Endometrial microvascular endothelial cells (primary cell): ENCODE results near the gene ILKAP. TPM values are rescaled to one million over a fixed set of nuclear protein-coding genes. Genes with fewer than 3 reads are reported as not detected.

ENCODE experiments used
- in situ Hi-C: cut with HindIII; loops from 2 replicates; pipeline ENCODE4 v1.10.0; 2017; ENCODE audit warnings: low sequenced_read_pairs, low pct_unique_long_range_greater_than_20kb; ENCODE audit errors: inconsistent ontology term
- total RNA-seq: library from RNA; depleted of rRNA; stranded (reverse); fragments of >200 nt; gene quantifications from one replicate; pipeline ENCODE4 v1.2.3, GENCODE V29; 2015; ENCODE audit errors: inconsistent ontology term

Gene ILKAP, protein sequence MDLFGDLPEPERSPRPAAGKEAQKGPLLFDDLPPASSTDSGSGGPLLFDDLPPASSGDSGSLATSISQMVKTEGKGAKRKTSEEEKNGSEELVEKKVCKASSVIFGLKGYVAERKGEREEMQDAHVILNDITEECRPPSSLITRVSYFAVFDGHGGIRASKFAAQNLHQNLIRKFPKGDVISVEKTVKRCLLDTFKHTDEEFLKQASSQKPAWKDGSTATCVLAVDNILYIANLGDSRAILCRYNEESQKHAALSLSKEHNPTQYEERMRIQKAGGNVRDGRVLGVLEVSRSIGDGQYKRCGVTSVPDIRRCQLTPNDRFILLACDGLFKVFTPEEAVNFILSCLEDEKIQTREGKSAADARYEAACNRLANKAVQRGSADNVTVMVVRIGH
- total RNA-seq, result 24.2 TPM

DNA sequence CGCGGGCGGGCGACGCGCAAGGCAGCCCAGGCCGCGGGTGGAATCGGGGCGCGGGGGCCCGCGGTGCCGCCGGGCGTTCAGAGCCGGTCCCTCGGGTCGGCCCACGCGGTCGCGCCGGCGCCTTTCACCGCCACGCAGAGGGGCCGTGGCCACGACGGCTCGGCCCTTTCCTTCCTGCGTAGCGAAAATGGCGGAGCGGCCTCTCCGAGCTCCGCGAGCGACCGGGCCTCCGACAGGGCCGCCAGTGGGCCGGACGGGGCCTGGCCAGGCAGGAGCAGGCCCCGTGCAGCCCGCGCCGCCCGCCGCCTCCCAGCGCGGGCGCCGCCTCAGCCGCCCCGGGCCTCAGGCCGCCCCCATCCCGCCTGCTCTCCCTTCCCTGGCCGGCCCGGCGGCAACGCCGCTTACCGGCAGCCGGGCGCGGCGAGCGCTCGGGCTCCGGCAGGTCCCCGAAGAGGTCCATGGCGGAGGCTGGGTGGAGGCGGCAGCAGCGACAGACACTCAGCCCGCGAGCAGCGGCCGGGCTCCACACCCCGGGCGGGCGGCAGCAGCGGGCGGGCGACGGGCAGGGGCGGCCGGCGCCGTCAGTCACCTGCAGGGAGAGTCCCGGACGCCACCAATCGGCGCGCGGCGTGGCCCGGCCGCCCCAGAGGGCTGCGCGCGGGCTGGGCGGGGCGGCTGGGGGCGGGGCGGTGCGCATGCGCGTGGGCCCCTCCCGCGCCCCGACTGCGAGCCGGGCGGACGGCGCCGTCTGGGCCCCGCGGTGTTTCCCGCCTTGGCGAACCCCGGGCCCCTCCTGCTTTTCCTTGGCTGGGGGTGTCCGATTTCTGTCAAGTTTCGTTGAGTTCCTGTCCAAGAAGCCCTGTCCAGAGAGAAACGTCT is at the start of gene ILKAP:
ILKAP (minus strand) TSS at position 602 of the 879 bp plus-strand sequence; CDS start at position 460, 142 bp downstream.
- in situ Hi-C loops, result no loop called here

DNA sequence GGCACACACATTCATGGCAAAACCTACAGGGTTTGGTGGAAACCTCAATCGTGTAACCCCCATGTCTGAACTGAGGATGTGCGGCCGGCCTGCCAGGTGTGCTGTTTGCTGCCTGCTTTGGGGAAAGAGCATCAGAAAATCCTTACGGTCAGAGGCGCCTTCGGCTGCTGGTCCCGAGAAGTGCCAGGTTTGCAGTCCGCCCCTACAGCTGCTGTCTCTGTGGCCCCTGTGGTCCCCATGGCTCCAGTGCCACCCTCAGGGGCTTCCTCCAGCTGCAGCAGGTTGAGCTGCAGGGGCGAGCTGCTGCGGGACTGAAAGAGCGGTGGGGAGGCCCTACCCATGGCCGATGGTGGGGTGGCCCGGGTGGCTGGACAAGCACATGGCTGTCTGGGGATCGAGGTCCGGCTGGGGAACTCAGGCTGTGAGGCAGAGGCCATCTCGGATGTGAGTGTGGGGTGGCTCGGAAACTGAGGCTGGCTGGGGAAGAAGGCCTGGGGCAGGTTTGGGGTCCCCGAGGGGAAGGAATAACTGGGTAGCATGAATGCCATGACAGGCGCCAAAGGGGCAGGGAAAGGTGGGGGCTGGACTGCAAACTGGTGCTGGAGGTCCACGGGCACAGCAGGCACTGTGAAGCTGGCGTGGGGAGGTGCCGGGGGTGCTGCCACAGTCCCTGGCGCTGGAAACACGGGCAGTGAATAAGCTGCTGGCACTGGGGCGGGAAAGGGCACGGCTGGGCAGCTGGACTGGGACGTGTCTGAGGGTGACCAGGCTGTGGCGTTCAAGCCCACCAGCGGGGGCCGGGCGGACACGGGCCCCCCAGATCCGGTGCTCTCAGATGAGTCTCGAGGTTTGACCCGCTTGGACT is 49.5 kb upstream of the ILKAP start:
- in situ Hi-C loops, result no loop called here

- in situ Hi-C loops, result no loop called here
These were observed 48.5 kb upstream of the ILKAP start for GRCh38 chr2:238251986-238252385.

- in situ Hi-C loops, result no loop called here
These were observed 47.8 kb upstream of the ILKAP start for GRCh38 chr2:238251331-238251730.

GRCh38 chr2:238250896-238251295 is 47.4 kb upstream of the ILKAP start:
- in situ Hi-C loops, result no loop called here

DNA sequence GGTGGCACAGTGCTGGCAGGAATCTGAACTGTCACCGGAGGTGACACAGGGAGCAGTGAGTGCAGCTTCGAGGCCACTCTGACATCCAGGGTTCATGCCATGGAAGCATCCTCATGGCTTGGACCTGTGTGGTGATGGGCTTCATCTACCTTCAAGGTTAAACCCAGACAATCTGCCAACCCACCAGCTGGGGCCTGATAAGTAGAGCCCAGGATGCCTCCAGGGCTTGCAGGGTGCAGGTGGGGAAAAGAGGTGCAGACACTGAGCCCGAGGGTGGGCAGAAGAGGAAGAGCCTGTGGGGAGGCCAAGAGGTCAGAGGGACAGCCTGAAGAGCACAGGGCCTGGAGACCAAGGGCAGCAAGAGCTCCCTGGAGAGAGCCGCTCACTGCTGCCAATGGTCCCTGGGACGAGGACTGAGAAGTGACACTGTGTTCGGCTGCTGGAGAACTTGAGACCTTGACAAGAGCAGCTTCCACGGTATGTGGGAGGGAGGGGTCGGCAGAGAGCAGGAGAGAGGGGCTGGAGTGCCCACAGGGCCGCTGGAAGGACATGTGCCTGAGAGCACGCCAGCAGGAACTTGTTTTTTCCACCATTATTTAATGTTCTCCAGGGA is 44.5 kb upstream of the ILKAP start:
- in situ Hi-C loops, result no loop called here

DNA sequence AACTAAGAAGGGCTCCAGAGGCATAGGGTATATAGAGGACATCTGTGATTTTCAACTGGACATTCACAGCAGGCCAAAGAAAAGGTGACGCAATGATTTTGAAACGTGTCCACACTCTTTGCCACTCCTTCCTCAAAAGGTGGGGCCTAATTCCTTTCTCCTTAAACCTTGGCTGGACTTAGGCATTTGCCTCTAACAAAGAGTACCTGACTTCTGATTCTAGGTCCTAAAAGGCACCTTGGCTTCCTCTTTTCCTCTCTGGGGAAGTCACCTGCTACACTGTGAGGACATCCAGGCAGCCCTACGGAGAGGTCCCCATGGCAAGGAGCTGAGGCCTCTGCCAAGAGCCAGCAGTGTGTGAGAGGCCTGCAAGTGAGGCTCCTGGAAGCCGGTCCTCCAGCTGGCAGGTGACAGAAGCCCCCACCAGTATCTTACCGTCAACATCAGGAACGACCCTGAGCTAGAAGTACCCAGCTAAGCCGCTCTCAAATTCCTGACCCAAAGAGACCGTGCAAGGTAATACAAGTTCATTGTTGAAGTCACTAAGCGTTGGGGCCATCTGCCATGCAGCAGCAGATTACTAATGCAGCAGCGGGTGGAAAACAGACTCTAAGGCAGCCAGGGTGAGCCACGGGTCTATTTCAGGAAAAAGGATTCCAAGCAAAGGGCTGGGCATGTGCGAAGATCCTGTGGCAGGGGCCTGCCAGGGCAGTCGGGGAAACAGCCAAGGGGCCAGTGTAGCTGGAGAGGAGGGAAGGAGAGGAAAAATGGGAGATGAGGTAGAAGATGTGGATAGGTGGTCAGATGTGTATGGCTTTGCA is 43.7 kb upstream of the ILKAP start:
- in situ Hi-C loops, result no loop called here

GRCh38 chr2:238244151-238244550 is 40.7 kb upstream of the ILKAP start:
- in situ Hi-C loops, result no loop called here

DNA sequence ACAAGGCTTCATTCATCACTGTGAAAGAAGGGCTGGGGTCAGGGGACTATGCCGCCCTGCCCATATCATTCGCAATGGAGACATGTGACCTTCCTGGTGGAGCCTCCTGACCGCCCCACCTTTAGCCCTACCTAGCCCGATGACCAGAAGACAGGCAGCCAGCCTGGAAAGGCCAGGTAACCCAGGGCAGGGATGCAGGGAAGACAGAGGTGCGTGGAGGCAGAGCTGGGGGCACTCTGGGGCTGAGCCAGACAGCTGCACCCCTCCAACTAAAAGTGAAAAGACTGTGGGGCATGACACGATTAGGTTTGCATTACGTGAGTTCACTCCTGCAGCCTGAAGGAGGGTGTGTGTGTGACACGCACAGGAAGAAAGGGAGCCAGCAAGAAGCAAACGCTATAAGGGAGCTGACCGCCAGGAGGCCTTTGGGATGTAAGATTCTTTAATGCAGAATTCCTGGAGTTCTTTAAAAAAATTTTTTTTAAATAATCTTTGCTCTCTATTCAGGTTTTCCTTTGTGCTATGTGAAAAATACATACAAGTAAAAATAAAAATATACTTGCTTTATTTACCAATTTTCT is 40.1 kb upstream of the ILKAP start:
- in situ Hi-C loops, result no loop called here

- in situ Hi-C loops, result no loop called here
These were observed 39.4 kb upstream of the ILKAP start for GRCh38 chr2:238242731-238243495.

GRCh38 chr2:238241970-238242369 is 38.5 kb upstream of the ILKAP start:
- in situ Hi-C loops, result no loop called here

DNA sequence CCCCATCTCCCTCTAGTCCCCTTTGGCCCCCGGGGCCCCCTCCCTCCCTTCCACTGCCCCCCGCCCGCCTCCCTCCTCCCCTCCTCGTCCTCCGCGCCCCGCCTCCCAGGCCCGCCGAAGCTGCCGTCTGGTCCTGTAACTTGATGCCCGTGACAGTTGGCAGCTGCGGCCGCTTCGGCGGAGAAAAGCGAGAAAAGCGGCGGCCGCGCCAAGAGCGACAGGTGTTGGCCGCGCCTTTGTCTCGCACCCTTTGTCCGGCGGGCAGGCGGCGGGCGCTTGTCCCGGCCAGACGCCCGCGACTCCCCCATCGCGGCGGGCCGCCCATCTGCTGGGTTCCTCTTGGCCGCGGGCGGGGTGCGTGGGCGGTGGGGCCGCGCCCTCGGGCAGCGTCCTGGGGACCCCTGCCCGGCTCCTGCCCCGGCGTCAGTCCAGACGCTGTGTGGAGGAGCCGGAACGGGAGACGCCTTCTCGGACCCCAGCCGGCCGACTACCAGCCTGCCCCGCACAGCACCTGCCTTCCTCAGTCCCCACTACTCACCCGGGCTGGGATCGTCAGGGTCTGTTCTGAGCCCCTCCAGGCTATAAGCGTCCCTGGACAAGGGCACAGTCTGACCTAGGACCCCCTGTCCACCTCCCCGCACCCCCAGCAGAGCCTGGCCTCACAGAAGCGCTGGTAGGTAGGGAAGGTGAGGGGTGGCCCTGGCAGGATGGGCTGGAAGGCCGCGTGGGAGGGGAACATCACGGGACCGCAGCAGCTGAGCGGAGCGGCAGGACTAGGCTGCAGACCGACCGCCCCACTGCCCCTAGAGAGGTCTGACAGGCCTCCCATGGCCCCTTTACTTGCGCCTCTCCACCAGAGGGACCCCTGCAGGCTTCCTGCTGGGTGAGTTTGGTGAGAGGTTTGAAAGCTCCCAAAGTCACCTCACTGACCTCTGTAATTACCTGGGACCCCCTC is 37.5 kb upstream of the ILKAP start:
- in situ Hi-C loops, result no loop called here

DNA sequence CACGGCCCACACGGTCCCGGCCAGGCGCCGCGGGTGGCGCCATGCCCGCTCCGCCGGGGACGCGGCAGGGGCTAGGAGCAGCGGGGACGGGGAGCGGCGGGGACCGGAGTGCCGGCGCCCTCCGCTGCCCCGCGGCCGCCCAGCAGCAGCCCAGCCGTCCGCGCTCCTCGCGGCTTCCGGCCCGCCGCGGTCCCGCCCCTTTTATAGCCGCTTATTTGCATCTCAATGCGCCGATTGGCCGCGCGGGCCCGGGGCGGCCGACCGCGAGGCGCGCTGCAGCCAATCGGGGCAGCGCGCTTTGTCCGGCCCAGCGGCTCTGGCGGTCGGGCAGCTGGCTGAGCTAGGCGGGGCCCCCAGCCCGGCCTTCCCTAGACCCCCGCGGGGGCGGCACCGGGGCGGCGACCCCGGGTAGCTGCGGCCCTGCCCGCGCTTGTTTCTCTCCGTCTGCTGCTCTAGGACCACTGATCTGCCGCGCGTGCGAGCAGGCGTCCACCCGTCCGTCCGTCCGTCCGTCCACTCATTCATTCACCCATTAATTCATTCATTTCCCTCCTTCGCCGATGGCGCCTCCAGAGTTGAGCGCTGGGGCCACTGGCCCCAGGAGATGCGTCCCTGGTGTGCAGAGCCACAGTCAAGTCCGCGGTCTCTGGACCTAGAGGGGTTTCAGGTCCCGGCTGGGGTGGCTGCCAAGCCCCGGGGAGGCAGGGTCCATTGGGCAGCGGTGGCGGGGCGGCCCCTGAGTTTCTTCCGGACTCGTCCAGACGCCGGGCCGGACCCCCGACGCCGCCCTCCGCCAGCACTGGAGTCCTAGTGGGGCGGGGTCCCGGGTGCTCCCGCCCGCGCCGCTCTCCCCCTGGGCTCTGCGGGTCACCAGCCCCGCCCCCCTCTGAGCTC is 36.6 kb upstream of the ILKAP start, which contains the start of gene HES6:
HES6 (minus strand) TSS at position 176 of the 894 bp plus-strand sequence; CDS start at position 43, 133 bp downstream.
- in situ Hi-C loops, result no loop called here

DNA sequence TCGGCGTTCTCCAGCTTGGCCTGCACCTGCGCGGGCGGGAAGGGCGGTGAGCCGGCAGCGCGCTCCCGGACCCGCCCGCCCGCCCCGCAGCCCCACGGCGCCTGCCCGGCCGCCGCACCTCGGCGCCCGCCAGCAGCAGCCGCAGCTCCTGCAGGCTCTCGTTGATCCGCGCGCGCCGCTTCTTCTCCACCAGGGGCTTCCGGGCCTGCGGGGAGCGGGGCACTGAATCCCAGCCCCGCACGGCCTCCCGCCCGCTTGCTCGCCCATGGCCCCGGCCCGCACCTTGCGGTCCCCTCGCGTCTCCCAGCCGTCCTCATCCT is 36.0 kb upstream of the ILKAP start:
- in situ Hi-C loops, result no loop called here
